Osteoblast (primary cell): ENCODE results near the gene IQCH. TPM values are rescaled to one million over a fixed set of nuclear protein-coding genes. Genes with fewer than 3 reads are reported as not detected.

Experiments
- DNase-seq: peaks from one replicate; pipeline ENCODE4 v3.0.0; 2011; ENCODE audit warnings: low spot score, mixed read lengths; ENCODE audit not compliant: insufficient read length; ENCODE audit errors: missing footprints
- H2AFZ ChIP-seq: 2 replicates; pipeline ENCODE4 v1.6.0; 2011; ENCODE audit warnings: mild to moderate bottlenecking, low read length
- H3K27ac ChIP-seq: 2 replicates; pipeline ENCODE4 v1.5.1; 2011; ENCODE audit warnings: mild to moderate bottlenecking, low read depth, low read length, moderate library complexity
- H3K27me3 ChIP-seq: 2 replicates; pipeline ENCODE4 v1.6.0; 2012; ENCODE audit warnings: mild to moderate bottlenecking, control low read depth, inconsistent platforms, low read length, moderate library complexity; ENCODE audit not compliant: insufficient read depth
- H3K36me3 ChIP-seq: 2 replicates; pipeline ENCODE4 v1.5.1; 2011; ENCODE audit warnings: mild to moderate bottlenecking, low read length, control low read depth, moderate library complexity; ENCODE audit not compliant: insufficient read depth
- H3K4me1 ChIP-seq: 2 replicates; pipeline ENCODE4 v1.5.1; 2011; ENCODE audit warnings: mild to moderate bottlenecking, low read length, control low read depth, moderate library complexity; ENCODE audit not compliant: insufficient read depth
- H3K4me2 ChIP-seq: 2 replicates; pipeline ENCODE4 v1.6.0; 2011; ENCODE audit warnings: mild to moderate bottlenecking, low read length; ENCODE audit not compliant: insufficient read depth
- H3K4me3 ChIP-seq: fragments of 200-600 bp; sonication (generic); 3 replicates; pipeline ENCODE4 v1.5.1; 2012; ENCODE audit warnings: mild to moderate bottlenecking, low read length, inconsistent platforms; ENCODE audit not compliant: insufficient read depth
- H3K79me2 ChIP-seq: 2 replicates; pipeline ENCODE4 v1.6.0; 2012; ENCODE audit warnings: mild to moderate bottlenecking, low read length, control low read depth, inconsistent platforms; ENCODE audit not compliant: insufficient read depth
- H3K9me3 ChIP-seq: 2 replicates; pipeline ENCODE4 v1.5.1; 2011; ENCODE audit warnings: low read depth, low read length, control low read depth
- H4K20me1 ChIP-seq: 2 replicates; pipeline ENCODE4 v1.6.0; 2012; ENCODE audit warnings: mild to moderate bottlenecking, low read length, control low read depth; ENCODE audit not compliant: insufficient read depth
- total RNA-seq: library from RNA; depleted of rRNA; stranded (reverse); fragments of >200 nt; gene quantifications from 2 replicates; pipeline ENCODE4 v1.2.3, GENCODE V29; 2012
- TF ChIP-seq, protein P1 (sequence below): IDR thresholded peaks from 2 replicates; pipeline ENCODE4 v1.5.1; 2011; ENCODE audit warnings: mild to moderate bottlenecking, low read depth, low read length, moderate library complexity; ENCODE audit errors: extremely low read depth

Gene IQCH
- total RNA-seq, 1 donor = 5.8 TPM

- no peaks in the 10 kb centered on the region for H3K9me3 ChIP-seq
- peaks cover 39% of the 10 kb centered on the region for H3K4me1 ChIP-seq
- no peak overlapping the region for H2AFZ ChIP-seq
- H4K20me1 ChIP-seq = no peaks in the 10 kb centered on the region
- DNase-seq = no peak
- no peak overlapping the region for H3K4me2 ChIP-seq
- no peaks in the 10 kb centered on the region for H3K36me3 ChIP-seq
- no peaks in the 10 kb centered on the region for H3K27me3 ChIP-seq
- H3K79me2 ChIP-seq = no peaks in the 10 kb centered on the region
- H3K27ac ChIP-seq = no peak overlapping the region
- H3K4me3 ChIP-seq = no peak overlapping the region
- TF ChIP-seq, protein P1, sequence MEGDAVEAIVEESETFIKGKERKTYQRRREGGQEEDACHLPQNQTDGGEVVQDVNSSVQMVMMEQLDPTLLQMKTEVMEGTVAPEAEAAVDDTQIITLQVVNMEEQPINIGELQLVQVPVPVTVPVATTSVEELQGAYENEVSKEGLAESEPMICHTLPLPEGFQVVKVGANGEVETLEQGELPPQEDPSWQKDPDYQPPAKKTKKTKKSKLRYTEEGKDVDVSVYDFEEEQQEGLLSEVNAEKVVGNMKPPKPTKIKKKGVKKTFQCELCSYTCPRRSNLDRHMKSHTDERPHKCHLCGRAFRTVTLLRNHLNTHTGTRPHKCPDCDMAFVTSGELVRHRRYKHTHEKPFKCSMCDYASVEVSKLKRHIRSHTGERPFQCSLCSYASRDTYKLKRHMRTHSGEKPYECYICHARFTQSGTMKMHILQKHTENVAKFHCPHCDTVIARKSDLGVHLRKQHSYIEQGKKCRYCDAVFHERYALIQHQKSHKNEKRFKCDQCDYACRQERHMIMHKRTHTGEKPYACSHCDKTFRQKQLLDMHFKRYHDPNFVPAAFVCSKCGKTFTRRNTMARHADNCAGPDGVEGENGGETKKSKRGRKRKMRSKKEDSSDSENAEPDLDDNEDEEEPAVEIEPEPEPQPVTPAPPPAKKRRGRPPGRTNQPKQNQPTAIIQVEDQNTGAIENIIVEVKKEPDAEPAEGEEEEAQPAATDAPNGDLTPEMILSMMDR = no peak
Observed at GRCh38 chr15:67512140-67512539, 257.6 kb downstream of the IQCH start.

DNA sequence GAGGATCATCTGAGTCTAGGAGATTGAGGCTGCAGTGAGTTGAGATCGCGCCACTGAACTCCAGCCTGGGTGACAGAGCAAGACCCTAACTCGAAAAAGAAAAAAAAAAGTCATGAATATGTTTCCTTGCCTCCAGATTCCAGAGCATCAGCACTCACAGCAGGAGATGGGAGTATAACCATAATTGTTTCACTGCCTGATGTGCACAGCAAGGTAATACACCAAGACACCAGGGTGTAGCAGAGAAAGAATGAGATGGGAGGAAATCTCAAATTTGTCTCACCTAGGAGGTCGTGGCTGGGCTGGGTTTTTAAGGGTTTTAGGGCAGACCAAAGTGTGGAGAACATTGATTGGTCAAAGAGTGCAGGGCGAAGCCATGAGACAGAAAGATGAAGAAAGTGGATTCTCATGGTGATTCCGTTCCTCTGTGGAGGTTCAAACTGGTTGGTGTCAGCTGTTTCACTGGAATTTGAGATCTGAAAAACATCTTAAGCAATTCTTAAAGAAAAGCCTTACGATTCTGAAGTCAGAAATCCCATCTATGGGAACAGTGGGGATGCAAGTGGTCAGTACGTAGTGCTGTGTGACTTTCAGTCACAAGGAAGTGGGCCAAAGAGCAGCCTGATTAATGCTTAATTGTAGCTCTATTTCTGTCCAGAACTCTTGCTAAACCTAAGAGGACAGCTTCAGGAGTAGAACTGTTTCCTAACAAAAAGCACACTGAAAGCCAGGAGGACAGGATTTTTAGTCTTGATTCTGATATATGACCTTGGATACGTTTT is 258.5 kb downstream of the IQCH start:
- H3K4me1 ChIP-seq = peaks cover 32% of the 10 kb centered on the region
- H3K27me3 ChIP-seq = no peaks in the 10 kb centered on the region
- no peak for DNase-seq
- no peaks in the 10 kb centered on the region for H3K36me3 ChIP-seq
- no peak overlapping the region for H3K27ac ChIP-seq
- H3K4me3 ChIP-seq = no peak overlapping the region
- H3K4me2 ChIP-seq = no peak overlapping the region
- no peak overlapping the region for H2AFZ ChIP-seq
- no peaks in the 10 kb centered on the region for H4K20me1 ChIP-seq
- TF ChIP-seq, protein P1 = no peak
- H3K79me2 ChIP-seq = no peaks in the 10 kb centered on the region
- H3K9me3 ChIP-seq = no peaks in the 10 kb centered on the region

DNA sequence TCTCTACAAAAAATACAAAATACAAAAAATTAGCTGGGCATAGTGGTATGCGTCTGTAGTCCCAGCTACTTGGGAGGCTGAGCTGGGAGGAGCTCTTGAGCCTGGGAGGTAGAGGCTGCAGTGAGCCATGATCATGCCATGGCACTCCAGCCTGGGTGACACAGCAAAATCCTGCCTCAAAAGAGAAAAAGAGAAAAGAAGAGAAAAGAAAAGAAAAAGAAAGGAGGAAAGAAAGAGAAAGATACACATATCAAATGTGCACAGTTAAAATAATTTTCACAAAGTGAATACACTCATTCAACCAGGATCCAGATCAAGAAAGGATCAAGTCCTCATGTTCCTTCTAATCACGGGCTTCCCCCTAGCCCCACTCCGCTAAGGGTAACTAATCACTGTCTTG is 260.5 kb downstream of the IQCH start:
- Histone ChIP-seq H3K27ac (no peak overlapping the region), H3K27me3 (no peaks in the 10 kb centered on the region), H3K4me2 (no peak overlapping the region), H3K4me1 (peaks cover 22% of the 10 kb centered on the region), H3K4me3 (no peak overlapping the region), H4K20me1 (no peaks in the 10 kb centered on the region), H3K36me3 (no peaks in the 10 kb centered on the region), H3K9me3 (no peaks in the 10 kb centered on the region), H2AFZ (no peak overlapping the region), H3K79me2 (no peaks in the 10 kb centered on the region)
- TF ChIP-seq, protein P1 = no peak
- no peak for DNase-seq

DNA sequence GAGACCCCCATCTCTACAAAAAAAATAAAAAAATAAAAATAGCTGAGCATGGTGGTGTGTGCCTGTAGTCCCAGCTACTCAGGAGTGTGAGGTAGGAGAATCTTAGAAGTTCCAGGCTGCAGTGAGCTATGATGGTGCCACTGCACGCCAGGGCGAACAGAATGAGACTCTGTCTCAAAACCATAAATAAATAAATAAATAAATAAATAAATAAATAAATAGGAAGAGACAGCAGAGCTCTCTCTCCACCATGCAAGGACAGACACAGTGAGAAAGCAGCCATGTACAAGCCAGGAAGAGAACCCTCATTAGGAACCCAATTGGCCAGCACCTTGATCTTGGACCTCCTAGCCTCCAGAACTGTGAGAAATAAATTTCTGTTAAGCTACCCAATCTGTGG is 261.0 kb downstream of the IQCH start:
- H2AFZ ChIP-seq = no peak overlapping the region
- H3K27me3 ChIP-seq = no peaks in the 10 kb centered on the region
- no peaks in the 10 kb centered on the region for H4K20me1 ChIP-seq
- H3K27ac ChIP-seq = no peak overlapping the region
- no peak overlapping the region for H3K4me2 ChIP-seq
- DNase-seq = no peak
- no peaks in the 10 kb centered on the region for H3K9me3 ChIP-seq
- H3K36me3 ChIP-seq = no peaks in the 10 kb centered on the region
- no peak overlapping the region for H3K4me3 ChIP-seq
- peaks cover 20% of the 10 kb centered on the region for H3K4me1 ChIP-seq
- H3K79me2 ChIP-seq = no peaks in the 10 kb centered on the region
- TF ChIP-seq, protein P1 = no peak
